BE2C (cell line): ENCODE data around the gene MLLT10.
"Not testable (repeated sequence)": the region's sequence is repeated elsewhere in the genome, so short reads cannot be mapped to it uniquely, and the experiment has no call there.

Experiments
- DNase-seq: peaks from one replicate; pipeline ENCODE4 v3.0.0-alpha.2; 2020
- H3K27me3 ChIP-seq: fragments of 250-450 bp; sonication (Bioruptor Pico); 2 replicates; pipeline ENCODE4 v1.5.1; 2020; ENCODE audit warnings: mild to moderate bottlenecking
- H3K36me3 ChIP-seq: fragments of 250-450 bp; sonication (Bioruptor Pico); 2 replicates; pipeline ENCODE4 v1.5.1; 2020; ENCODE audit warnings: mild to moderate bottlenecking
- H3K4me1 ChIP-seq: fragments of 250-450 bp; sonication (Bioruptor Pico); 2 replicates; pipeline ENCODE4 v1.5.1; 2020
- H3K4me3 ChIP-seq: 2 replicates; pipeline ENCODE4 v1.5.1; 2011; ENCODE audit warnings: low read depth, low read length
- H3K9me3 ChIP-seq: fragments of 250-450 bp; sonication (Bioruptor Pico); 2 replicates; pipeline ENCODE4 v1.5.1; 2020
- TF ChIP-seq, protein P1 (sequence below): IDR thresholded peaks from 2 replicates; pipeline ENCODE4 v1.5.1; 2012; ENCODE audit warnings: mild to moderate bottlenecking, low read depth, low read length

Gene MLLT10

DNA sequence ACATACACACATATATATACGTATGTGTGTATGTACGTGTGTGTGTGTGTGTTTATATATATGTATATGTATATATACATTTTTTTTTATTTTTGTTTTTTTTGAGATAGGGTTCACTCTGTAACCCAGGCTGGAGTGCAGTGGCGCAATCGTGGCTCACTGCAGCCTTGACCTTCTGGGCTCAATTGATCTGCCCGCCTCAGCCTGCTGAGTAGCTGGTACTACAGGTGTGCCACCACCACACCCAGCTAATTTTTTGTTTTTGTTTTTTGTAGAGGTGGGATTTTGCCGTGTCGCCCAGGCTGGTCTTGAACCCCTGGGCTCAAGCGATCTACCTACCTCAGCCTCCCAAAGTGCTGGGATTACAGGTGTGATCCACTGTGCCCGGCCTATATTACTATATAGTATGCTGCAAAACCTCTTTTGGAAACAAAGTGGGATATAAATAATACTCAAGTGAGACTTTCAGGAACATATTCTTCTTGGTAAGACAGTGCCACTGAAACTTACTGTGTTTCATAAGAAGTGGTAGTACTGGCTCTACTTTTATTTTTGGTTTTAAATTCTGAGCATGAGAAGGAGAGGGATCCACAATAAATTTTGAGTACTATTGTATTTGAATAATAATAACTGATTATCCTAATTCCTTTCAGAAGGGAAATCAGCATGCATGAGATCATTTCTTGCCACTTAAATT is 51.0 kb downstream of the MLLT10 start:
- Histone ChIP-seq H3K4me3 (no peak overlapping the region), H3K9me3 (no peaks in the 10 kb centered on the region), H3K27me3 (no peaks in the 10 kb centered on the region), H3K4me1 (no peaks in the 10 kb centered on the region), H3K36me3 (no peaks in the 10 kb centered on the region)
- DNase-seq = no peak
- TF ChIP-seq, protein P1, sequence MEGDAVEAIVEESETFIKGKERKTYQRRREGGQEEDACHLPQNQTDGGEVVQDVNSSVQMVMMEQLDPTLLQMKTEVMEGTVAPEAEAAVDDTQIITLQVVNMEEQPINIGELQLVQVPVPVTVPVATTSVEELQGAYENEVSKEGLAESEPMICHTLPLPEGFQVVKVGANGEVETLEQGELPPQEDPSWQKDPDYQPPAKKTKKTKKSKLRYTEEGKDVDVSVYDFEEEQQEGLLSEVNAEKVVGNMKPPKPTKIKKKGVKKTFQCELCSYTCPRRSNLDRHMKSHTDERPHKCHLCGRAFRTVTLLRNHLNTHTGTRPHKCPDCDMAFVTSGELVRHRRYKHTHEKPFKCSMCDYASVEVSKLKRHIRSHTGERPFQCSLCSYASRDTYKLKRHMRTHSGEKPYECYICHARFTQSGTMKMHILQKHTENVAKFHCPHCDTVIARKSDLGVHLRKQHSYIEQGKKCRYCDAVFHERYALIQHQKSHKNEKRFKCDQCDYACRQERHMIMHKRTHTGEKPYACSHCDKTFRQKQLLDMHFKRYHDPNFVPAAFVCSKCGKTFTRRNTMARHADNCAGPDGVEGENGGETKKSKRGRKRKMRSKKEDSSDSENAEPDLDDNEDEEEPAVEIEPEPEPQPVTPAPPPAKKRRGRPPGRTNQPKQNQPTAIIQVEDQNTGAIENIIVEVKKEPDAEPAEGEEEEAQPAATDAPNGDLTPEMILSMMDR = no peak

DNA sequence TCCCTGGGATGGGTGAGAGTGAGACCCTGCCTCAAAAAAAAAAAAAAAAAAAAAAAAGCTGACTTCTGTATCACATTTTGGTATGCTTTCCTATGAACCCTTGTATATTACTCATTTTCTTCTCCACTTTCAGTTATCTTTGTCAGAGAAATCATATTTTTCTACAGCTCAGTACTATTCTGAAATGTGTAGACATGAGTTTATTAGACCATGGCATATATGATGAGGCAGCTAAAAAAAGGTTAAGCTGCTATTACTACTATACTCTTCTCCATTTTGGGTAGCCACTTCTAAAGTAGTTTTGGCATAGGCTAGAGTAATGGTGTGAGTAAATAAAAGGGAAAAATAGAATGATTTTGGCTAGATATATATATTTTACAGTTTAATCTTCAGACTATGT is 53.4 kb downstream of the MLLT10 start:
- Histone ChIP-seq H3K4me3 (no peak overlapping the region), H3K4me1 (no peaks in the 10 kb centered on the region), H3K27me3 (no peaks in the 10 kb centered on the region), H3K36me3 (no peaks in the 10 kb centered on the region), H3K9me3 (no peaks in the 10 kb centered on the region)
- no peak for DNase-seq
- TF ChIP-seq, protein P1 = no peak

DNA sequence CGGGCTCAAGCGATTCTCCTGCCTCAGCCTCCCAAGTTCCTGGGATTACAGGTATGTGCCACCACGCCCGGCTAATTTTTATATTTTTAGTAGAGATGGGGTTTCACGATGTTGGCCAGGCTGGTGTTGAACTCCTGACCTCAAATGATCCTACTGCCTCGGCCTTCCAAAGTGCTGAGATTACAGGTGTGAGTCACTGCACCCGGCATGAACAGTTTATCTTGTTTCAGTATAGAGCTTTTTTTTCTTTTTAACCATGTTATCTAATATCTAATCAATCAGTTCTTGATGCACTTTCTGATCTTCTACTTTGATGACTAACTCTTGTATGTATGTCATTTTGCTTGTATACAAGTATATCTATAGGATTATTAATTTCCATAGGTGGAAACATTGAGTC is 54.1 kb downstream of the MLLT10 start:
- not testable (repeated sequence) for H3K4me3 ChIP-seq, H3K4me1 ChIP-seq, H3K27me3 ChIP-seq, H3K36me3 ChIP-seq, DNase-seq, H3K9me3 ChIP-seq

DNA sequence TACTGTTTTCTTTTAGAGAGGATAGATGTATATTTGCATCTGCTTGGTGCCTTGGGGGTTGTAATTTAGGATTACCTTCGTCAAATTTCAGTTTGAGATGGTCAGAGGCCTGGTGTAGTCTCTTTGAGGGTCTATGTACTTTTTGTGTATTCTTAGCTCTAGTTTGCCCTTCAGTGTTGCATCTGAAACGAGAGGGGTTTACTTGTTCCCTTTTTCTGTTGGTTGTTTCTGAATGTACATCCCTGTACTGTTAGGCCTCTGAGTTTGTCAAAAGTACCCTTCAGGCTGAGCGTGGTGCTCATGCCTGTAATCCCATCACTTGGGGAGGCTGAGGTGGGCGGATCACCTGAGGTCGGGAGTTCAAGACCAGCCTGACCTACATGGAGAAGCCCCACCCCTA is 60.0 kb downstream of the MLLT10 start:
- Histone ChIP-seq H3K36me3 (no peaks in the 10 kb centered on the region), H3K27me3 (no peaks in the 10 kb centered on the region), H3K9me3 (no peaks in the 10 kb centered on the region), H3K4me3 (no peak overlapping the region), H3K4me1 (no peaks in the 10 kb centered on the region)
- no peak for DNase-seq
- TF ChIP-seq, protein P1 = no peak

DNA sequence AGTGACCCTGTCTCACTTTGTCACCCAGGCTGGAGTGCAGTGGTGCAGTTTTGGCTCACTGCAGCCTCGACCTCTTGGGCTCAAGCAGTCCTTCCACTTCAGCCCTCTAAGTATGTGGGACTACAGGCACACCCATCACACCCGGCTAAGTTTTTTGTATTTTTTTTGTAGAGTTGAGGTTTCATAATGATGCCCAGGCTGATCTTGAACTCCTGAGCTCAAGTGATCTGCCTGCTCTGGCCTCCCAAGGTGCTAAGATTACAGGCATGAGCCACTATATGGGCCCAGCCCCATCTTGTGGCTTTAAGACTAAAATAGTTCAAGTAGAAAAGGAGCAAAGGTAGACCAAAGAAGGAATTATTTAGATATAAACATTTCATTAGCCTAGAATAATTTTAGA is 65.5 kb downstream of the MLLT10 start:
- no peaks in the 10 kb centered on the region; the same call in 1 of the 2 replicates for H3K4me1 ChIP-seq
- no peak overlapping the region for H3K4me3 ChIP-seq
- TF ChIP-seq, protein P1 = no peak
- DNase-seq = no peak
- no peaks in the 10 kb centered on the region for H3K36me3 ChIP-seq
- no peaks in the 10 kb centered on the region for H3K9me3 ChIP-seq
- no peaks in the 10 kb centered on the region for H3K27me3 ChIP-seq

DNA sequence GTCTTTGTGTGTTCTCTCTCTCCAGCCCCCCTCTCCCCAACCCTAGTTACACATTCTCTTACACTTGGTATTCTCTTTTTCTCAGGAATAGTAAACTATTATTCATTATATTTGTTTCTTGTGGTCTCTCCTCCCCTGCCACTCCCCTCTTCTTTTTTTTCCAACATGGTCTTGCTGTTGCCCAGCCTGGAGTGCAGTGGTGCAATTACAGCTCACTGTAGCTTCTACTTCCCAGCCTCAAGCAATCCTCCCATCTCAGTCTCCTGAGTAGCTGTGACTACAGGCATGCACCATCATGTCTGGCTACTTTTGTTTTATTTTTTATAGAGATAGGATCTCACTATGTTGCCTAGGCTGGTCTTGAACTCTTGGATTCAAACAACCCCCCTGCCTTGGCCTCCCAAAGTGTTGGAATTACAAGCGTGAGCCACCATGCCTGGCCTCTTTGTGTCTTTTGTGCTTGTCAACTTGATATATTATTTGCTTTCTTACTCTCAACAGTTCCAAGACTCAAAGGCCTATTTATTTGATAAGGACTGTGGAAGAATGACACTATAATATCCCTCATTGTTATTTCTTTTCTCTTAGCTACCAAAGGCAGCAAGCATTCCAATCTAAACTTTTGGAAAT is 66.9 kb downstream of the MLLT10 start:
- TF ChIP-seq, protein P1 = no peak
- H3K4me1 ChIP-seq = no peaks in the 10 kb centered on the region; the same call in 1 of the 2 replicates
- no peaks in the 10 kb centered on the region for H3K36me3 ChIP-seq
- DNase-seq = no peak
- H3K27me3 ChIP-seq = no peaks in the 10 kb centered on the region
- no peaks in the 10 kb centered on the region for H3K9me3 ChIP-seq
- H3K4me3 ChIP-seq = no peak overlapping the region
